ENCODE results near the gene ZNF205.

GRCh38 chr16:3106205-3106928, 6.0 kb upstream of the ZNF205 start:
- no peak for TF ChIP-seq CTCF (IDR thresholded peaks at IDR 0.05)
- no peak for TF ChIP-seq EZH2 (IDR thresholded peaks at IDR 0.05; ENCODE audit: borderline replicate concordance, insufficient read depth, low read depth, low read length, poor library complexity, severe bottlenecking)

Data from B cell (primary cell).